Stimulated activated CD8-positive, alpha-beta memory T cell treated with anti-CD3 and anti-CD28 coated beads, Interleukin-12 subunit alpha, Interleukin-12 subunit beta, amount 100 ng/mL, for 4 hours (primary cell): Measurements from ENCODE around the gene KRT14.
"Not testable (repeated sequence)": the region's sequence is repeated elsewhere in the genome, so short reads cannot be mapped to it uniquely, and the experiment has no call there.

Source experiments
- DNase-seq: peaks from one replicate; pipeline ENCODE4 v3.0.0-alpha.2; 2020; ENCODE audit warnings: low read depth

The KRT14 gene

GRCh38 chr17:41586863-41587495, at the start of gene KRT14:
KRT14 (minus strand) TSS chr17:41586895; CDS start chr17:41586834, 61 bp downstream.
- no peak for DNase-seq

- DNase-seq, result no peak
Observed at GRCh38 chr17:41635121-41636097, 48.7 kb upstream of the KRT14 start.

- no peak for DNase-seq
Observed at GRCh38 chr17:41634639-41635038, 47.9 kb upstream of the KRT14 start.

- DNase-seq, result no peak
Observed at GRCh38 chr17:41633556-41634199, 47.0 kb upstream of the KRT14 start.

GRCh38 chr17:41632482-41633105, 45.9 kb upstream of the KRT14 start:
- DNase-seq, result no peak

- DNase-seq, result no peak
Observed at GRCh38 chr17:41631898-41632285, 45.2 kb upstream of the KRT14 start.

GRCh38 chr17:41631025-41631897, 44.6 kb upstream of the KRT14 start:
- no peak for DNase-seq

- DNase-seq, result no peak
Observed at GRCh38 chr17:41629826-41630670, 43.4 kb upstream of the KRT14 start.

- no peak for DNase-seq
Observed at GRCh38 chr17:41629316-41629715, 42.6 kb upstream of the KRT14 start.

GRCh38 chr17:41628621-41629255, 42.0 kb upstream of the KRT14 start:
- DNase-seq, result not testable (repeated sequence)

- DNase-seq, result not testable (repeated sequence)
Observed at GRCh38 chr17:41628073-41628370, 41.3 kb upstream of the KRT14 start.

GRCh38 chr17:41627316-41628072, 40.8 kb upstream of the KRT14 start:
- no peak for DNase-seq

GRCh38 chr17:41626914-41627295, 40.2 kb upstream of the KRT14 start:
- not testable (repeated sequence) for DNase-seq

GRCh38 chr17:41626028-41626913, 39.6 kb upstream of the KRT14 start:
- not testable (repeated sequence) for DNase-seq

GRCh38 chr17:41625602-41626001, 38.9 kb upstream of the KRT14 start:
- DNase-seq, result no peak

GRCh38 chr17:41624208-41625101, 37.8 kb upstream of the KRT14 start, which contains the start of gene KRT17:
KRT17 (minus strand) TSS chr17:41624575; CDS start chr17:41624509, 66 bp downstream.
- no peak for DNase-seq
